Neural crest cell (in vitro differentiated cells): Measurements from ENCODE around the gene RRM2. TPM values are rescaled to one million over a fixed set of nuclear protein-coding genes. Genes with fewer than 3 reads are reported as not detected.
"Not testable (repeated sequence)": the region's sequence is repeated elsewhere in the genome, so short reads cannot be mapped to it uniquely, and the experiment has no call there.

Experiments used
- DNase-seq: peaks from one replicate; pipeline ENCODE4 v3.0.0; 2021; ENCODE audit warnings: low read depth, mixed read lengths, low spot score
- H3K27ac Mint-ChIP-seq: one replicate; pipeline ENCODE4 v1.8.0; 2021; ENCODE audit warnings: mild to moderate bottlenecking, mixed read lengths; ENCODE audit not compliant: unreplicated experiment
- H3K27me3 Mint-ChIP-seq: 2 replicates; pipeline ENCODE4 v1.8.0; 2021; ENCODE audit warnings: low read depth, mild to moderate bottlenecking, mixed read lengths
- H3K36me3 Mint-ChIP-seq: 2 replicates; pipeline ENCODE4 v1.8.0; 2021; ENCODE audit warnings: low read depth, mild to moderate bottlenecking, mixed read lengths
- H3K4me1 Mint-ChIP-seq: 2 replicates; pipeline ENCODE4 v1.8.0; 2021; ENCODE audit warnings: mixed read lengths
- H3K4me3 Mint-ChIP-seq: one replicate; pipeline ENCODE4 v1.8.0; 2021; ENCODE audit warnings: mild to moderate bottlenecking, mixed read lengths
- H3K9me3 Mint-ChIP-seq: 2 replicates; pipeline ENCODE4 v1.8.0; 2021; ENCODE audit warnings: mixed read lengths
- CTCF ChIP-seq: fragments of 200-600 bp; sonication (generic); conservative IDR thresholded peaks from 2 replicates; pipeline ENCODE4 v1.5.0; 2021; ENCODE audit warnings: antibody characterized with exemption, mild to moderate bottlenecking
- total RNA-seq: library from RNA; stranded (reverse); gene quantifications from 2 replicates; pipeline ENCODE4 v1.2.1, GENCODE V29; 2021

Gene RRM2
- total RNA-seq, 1 donor from 2014 or later, result 210 TPM

DNA sequence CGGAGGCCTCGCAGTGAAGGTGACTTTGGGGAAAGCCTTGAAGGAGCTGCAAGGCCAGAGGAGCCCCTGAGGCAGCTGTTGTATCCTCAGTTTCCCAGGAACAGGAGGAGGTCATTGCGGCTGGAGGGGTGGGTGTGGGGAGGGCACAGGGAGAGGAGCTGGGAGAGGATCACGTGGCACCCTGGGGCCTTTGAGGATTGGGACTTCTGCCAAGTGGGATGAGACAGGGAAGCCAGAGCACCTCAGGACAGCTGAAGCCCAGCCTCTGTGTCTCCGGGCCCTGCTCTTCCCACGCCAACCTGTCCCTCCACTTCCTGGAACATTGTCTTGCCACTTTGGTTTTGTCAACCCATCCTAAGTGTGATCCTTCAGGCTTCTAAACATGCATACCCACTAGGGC is 19.4 kb upstream of the RRM2 start:
- no peak overlapping the region for H3K27ac Mint-ChIP-seq
- TF ChIP-seq CTCF, result no peak

DNA sequence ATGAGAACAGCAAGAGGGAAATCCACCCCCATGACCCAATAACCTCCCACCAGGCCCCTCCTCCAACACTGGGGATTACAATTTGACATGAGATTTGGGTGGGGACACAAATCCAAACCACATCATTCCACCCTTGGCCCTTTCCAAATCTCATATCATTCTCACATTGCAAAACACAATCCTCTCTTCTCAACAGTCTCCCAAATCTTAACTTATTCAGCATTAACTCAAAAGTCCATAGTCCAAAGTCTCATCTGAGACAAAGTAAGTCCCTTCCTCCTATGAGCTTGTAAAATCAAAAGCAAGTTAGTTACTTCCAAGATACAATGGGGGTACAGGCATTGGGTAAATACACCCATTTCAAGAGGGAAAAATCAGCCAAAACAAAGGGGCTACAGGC is 17.6 kb upstream of the RRM2 start:
- not testable (repeated sequence) for H3K27me3 Mint-ChIP-seq, H3K36me3 Mint-ChIP-seq, DNase-seq, H3K4me3 Mint-ChIP-seq, H3K27ac Mint-ChIP-seq, H3K9me3 Mint-ChIP-seq
- H3K4me1 Mint-ChIP-seq, result peaks cover 16% of the 10 kb centered on the region

More for the DNA sequence above, 19.4 kb upstream of the RRM2 start:
- DNase-seq, result no peak
- H3K36me3 Mint-ChIP-seq, result no peaks in the 10 kb centered on the region
- no peak overlapping the region for H3K4me3 Mint-ChIP-seq
- H3K9me3 Mint-ChIP-seq, result peaks cover 6% of the 10 kb centered on the region
- peaks cover 9% of the 10 kb centered on the region for H3K4me1 Mint-ChIP-seq
- H3K27me3 Mint-ChIP-seq, result no peaks in the 10 kb centered on the region

GRCh38 chr2:10109311-10109710 is 13.2 kb upstream of the RRM2 start:
- no peak overlapping the region for H3K27ac Mint-ChIP-seq

GRCh38 chr2:10119027-10119325 is 3.6 kb upstream of the RRM2 start:
- Mint-ChIP-seq H3K36me3 (peaks cover 5% of the 10 kb centered on the region), H3K4me3 (peak overlapping the region; percentile 56), H3K27me3 (no peaks in the 10 kb centered on the region), H3K4me1 (peaks cover 29% of the 10 kb centered on the region), H3K9me3 (no peaks in the 10 kb centered on the region), H3K27ac (no peak overlapping the region)
- DNase-seq, result no peak
- no peak for TF ChIP-seq CTCF

More at GRCh38 chr2:10109311-10109710, 13.2 kb upstream of the RRM2 start:
- Mint-ChIP-seq H3K9me3 (peaks cover 6% of the 10 kb centered on the region), H3K4me1 (peaks cover 7% of the 10 kb centered on the region), H3K27me3 (no peaks in the 10 kb centered on the region), H3K36me3 (no peaks in the 10 kb centered on the region), H3K4me3 (no peak overlapping the region)
- no peak for TF ChIP-seq CTCF
- no peak for DNase-seq

DNA sequence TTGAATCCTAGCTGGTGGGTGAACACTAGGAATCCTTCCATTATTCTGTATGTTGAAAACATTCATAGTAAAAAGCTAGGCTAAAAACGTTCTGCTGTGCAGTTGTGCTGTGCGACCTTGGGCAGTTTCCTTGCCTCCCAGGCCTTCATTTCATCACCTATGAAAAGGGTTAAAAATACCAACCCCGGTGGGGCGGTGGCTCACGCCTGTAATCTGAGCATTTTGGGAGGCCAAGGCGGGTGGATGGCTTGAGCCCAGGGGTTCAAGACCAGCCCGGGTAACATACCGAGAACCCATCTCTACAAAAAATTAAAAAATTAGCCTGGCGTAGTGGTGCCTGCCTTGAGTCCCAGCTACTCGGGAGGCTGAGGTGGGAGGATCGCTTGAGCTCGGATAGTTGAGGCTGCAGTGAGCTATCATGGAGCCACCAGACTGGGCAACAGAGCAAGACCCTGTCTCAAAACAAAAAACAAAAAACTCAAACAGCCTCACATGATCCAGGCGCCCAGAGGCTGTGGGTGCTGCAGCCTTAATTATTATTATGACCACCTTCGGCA is 2.9 kb upstream of the RRM2 start:
- Mint-ChIP-seq H3K36me3 (peaks cover 10% of the 10 kb centered on the region), H3K9me3 (no peaks in the 10 kb centered on the region), H3K27me3 (no peaks in the 10 kb centered on the region), H3K4me3 (peak overlapping the region; percentile 97), H3K4me1 (peaks cover 35% of the 10 kb centered on the region), H3K27ac (no peak overlapping the region)
- no peak for DNase-seq
- TF ChIP-seq CTCF, result no peak

DNA sequence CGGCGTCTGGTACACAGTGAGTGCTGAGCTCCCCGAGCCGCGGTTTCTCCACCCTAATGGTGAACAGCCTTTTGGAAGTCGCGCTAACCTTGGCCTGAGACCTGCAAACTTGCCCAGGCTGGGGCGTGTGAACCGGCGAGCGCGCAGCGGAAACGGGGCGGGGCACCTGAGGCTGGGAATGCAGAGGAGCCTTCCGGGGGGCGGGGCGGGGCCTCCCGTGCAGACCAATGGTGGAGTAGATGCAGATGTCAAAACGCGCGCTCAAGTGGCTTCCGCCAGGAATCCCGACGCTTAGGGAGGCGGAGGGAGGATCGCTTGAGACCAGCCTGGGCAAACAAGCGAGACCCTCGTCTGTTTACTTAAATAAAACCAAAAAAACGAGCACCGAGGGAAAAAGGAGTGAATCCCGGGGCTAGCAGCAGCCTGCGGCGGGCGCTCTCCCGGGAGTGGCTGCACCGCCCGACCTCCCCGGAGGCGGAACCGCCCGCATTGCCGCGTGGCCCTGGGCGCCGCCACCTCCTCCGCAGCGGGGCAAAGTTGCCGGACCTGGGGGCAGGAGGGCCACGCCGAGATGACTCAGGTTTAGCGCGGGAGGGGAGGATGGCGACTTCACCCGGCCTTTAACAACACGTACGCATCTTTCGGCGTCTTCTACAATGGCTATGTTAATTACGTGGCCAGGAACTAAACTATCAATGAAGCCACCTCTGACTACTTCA is 2.2 kb upstream of the RRM2 start:
- Mint-ChIP-seq H3K4me1 (peaks cover 41% of the 10 kb centered on the region), H3K27ac (peak overlapping the region; percentile 98), H3K36me3 (peaks cover 16% of the 10 kb centered on the region), H3K9me3 (no peaks in the 10 kb centered on the region), H3K4me3 (peak overlapping the region; percentile 97), H3K27me3 (no peaks in the 10 kb centered on the region)
- DNase-seq, result peak; percentile 90
- TF ChIP-seq CTCF, result no peak
